Activated CD8-positive, alpha-beta memory T cell treated with anti-CD3 and anti-CD28 coated beads, Interleukin-2, amount 10 ng/mL, durations not matched to agents 7 days and 5 days (primary cell): ENCODE measurements around the gene GOLGA8T. TPM values are rescaled to one million over a fixed set of nuclear protein-coding genes. Genes with fewer than 3 reads are reported as not detected.
A peak's percentile ranks its signal among the peaks of the same experiment; 100 is the strongest.
"Not testable (repeated sequence)": the region's sequence is repeated elsewhere in the genome, so short reads cannot be mapped to it uniquely, and the experiment has no call there.

Experiments
- ATAC-seq: fragments of 150-1000 bp; cut with Tn5 transposase; one replicate; pipeline ENCODE4 v1.10.0; 2021; ENCODE audit warnings: moderate library complexity
- CTCF ChIA-PET: fragments of 350-600 bp; sonication (Branson Sonifier 250); formaldehyde crosslinking; loops from one replicate; lab custom pipeline; 2021; ENCODE audit warnings: antibody characterized with exemption; lab: Charles Lee
- DNase-seq: peaks from one replicate; pipeline ENCODE4 v3.0.0-alpha.2; 2020
- H3K27ac Mint-ChIP-seq: one replicate; pipeline ENCODE4 v1.8.0; 2021; ENCODE audit warnings: mild to moderate bottlenecking, mixed read lengths
- H3K27me3 Mint-ChIP-seq: one replicate; pipeline ENCODE4 v1.8.0; 2021; ENCODE audit warnings: mixed read lengths
- H3K36me3 Mint-ChIP-seq: one replicate; pipeline ENCODE4 v1.8.0; 2021; ENCODE audit warnings: mild to moderate bottlenecking, mixed read lengths
- H3K4me1 Mint-ChIP-seq: one replicate; pipeline ENCODE4 v1.8.0; 2021; ENCODE audit warnings: mixed read lengths
- H3K4me3 Mint-ChIP-seq: one replicate; pipeline ENCODE4 v1.8.0; 2021; ENCODE audit warnings: mild to moderate bottlenecking, moderate library complexity, mixed read lengths
- H3K9me3 Mint-ChIP-seq: one replicate; pipeline ENCODE4 v1.8.0; 2022; ENCODE audit warnings: low read depth, mixed read lengths
- total RNA-seq, 2 experiments: library from RNA; stranded (reverse); gene quantifications; one replicate each; pipeline ENCODE4 v1.2.3, GENCODE V29; 2021

GOLGA8T gene, protein sequence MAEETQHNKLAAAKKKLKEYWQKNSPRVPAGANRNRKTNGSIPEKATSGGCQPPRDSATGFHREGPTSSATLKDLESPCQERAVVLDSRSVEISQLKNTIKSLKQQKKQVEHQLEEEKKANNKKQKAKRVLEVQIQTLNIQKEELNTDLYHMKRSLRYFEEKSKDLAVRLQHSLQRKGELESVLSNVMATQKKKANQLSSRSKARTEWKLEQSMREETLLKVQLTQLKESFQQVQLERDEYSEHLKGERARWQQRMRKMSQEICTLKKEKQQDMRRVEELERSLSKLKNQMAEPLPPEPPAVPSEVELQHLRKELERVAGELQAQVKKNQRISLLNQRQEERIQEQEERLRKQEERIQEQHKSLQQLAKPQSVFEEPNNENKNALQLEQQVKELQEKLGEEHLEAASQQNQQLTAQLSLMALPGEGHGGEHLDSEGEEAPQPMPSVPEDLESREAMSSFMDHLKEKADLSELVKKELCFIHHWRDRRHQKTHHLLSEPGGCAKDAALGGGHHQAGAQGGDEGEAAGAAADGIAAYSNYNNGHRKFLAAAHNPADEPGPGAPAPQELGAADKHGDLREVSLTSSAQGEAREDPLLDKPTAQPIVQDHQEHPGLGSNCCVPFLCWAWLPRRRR
- total RNA-seq, result under 1 TPM; 0.47 to 0.77 TPM

DNA sequence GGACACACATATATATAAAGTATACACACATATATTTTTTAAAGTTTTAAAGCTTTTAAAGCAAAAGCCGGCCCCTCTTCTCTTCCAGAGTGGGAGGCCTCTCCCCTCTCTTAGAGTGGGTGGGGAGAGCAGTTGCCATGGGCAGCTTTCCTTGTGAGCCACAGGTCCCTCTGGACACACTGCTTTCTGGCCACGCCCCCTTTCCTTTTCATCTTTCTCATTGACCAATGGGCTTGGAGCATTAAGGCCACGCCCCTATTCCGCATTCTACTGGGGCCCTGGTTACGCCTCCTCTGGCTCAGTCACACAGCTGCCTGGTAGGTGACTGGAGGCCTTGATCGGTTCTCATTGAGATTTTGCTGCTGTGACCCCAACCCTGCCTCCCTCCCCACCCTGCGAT lies at the start of gene GOLGA8T:
Gene GOLGA8T (plus strand): TSS at position 301 of the 400 bp plus-strand sequence. CDS start 98 bp downstream, at position 399.
- H3K4me3 Mint-ChIP-seq, H3K27me3 Mint-ChIP-seq, H3K36me3 Mint-ChIP-seq, H3K9me3 Mint-ChIP-seq, H3K4me1 Mint-ChIP-seq, CTCF ChIA-PET, ATAC-seq, DNase-seq, H3K27ac Mint-ChIP-seq: not testable (repeated sequence)

DNA sequence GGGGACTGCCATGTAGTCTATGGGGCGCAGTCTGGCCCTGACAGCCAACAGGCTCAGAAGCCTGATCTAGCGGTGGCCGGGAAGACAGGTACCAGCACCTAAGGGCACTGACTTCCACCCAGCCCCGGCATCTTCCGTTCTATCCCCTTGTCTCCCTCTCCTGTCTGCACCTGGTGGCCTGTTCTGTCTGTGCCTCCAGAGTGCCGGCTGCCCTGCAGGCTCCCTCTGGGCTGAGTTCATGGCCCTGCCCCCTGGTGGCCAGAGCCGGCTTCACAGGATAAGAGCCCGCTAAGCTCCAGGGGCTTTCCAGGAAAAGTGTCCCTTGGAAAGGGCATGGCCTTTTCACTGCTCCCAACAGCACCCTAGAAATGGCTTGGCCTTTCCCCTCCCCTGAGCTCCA lies 37.0 kb upstream of the GOLGA8T start:
- CTCF ChIA-PET, H3K36me3 Mint-ChIP-seq, H3K27ac Mint-ChIP-seq, H3K9me3 Mint-ChIP-seq, H3K4me1 Mint-ChIP-seq, H3K4me3 Mint-ChIP-seq, DNase-seq, H3K27me3 Mint-ChIP-seq: not testable (repeated sequence)
- peak; percentile 83 for ATAC-seq

DNA sequence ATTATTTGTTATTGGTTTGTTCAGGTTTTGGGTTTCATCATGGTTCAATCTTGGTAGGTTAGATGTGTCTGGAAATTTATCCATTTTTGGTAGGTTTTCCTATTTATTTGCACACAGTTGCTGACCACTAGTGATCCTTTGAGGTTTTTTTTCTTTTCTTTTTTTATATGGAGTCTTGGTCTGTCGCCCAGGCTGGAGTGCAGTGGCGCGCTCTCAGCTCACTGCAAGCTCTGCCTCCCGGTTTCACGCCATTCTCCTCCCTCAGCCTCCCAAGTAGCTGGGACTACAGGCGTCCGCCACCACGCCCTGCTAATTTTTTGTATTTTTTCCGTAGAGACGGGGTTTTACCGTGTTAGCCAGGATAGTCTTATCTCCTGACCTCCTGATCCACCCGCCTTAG lies 32.0 kb upstream of the GOLGA8T start:
- not testable (repeated sequence) for H3K4me3 Mint-ChIP-seq

DNA sequence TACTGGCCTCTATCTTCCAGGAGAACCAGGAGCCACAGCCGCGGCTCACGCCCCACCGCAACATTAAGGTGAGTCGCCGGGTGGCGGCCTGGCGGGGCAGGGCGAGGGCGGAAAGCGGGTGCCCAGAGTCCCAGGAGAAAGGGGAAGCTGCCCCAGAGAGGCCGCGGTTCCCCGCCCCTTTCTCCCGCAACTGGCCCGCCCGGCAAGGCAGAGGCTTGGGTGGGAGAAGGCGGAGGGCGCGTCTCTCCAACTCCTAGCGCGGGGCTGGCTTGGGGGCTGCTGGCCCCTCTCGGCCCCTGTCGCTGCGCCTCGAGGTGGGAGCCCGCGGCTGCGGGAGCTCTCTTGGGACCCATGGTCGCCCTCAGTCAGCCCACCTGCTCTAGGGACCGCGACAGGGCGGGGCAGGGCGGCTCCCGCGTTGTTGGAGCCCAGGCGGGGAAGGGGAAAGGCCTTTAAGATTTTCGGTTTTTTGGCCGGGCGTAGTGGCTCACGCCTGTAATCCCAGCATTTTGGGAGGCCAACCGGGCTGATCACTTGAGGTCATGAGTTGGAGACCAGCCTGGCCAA lies 30.8 kb upstream of the GOLGA8T start:
- H3K4me3 Mint-ChIP-seq, result peak overlapping the region; percentile 35
- H3K4me1 Mint-ChIP-seq, H3K27me3 Mint-ChIP-seq, H3K27ac Mint-ChIP-seq, H3K36me3 Mint-ChIP-seq, CTCF ChIA-PET, H3K9me3 Mint-ChIP-seq, DNase-seq: not testable (repeated sequence)
- peak; percentile 70 for ATAC-seq

More for the DNA sequence above, 32.0 kb upstream of the GOLGA8T start:
- H3K36me3 Mint-ChIP-seq, CTCF ChIA-PET, H3K9me3 Mint-ChIP-seq, H3K27ac Mint-ChIP-seq, DNase-seq, H3K27me3 Mint-ChIP-seq, ATAC-seq, H3K4me1 Mint-ChIP-seq: not testable (repeated sequence)

DNA sequence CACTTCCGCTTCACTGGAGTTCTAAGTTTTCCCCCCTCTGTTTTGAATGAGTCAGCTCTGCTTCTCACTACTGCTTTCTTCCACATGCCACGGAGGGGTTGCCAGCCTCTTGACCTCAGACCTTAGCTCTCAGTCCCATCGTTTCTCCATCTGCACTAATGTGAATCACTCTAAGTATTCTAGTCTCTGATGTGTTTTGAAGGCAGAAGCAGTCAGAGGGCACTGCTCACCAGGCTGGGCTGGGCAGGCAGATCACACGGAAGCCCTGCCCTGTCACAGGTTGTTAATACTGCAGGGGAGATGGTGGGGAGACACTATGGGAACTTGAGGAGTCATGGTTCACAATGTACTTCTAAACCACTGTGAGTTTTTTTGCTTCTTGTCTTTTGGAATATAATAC lies 24.3 kb upstream of the GOLGA8T start:
- H3K36me3 Mint-ChIP-seq, H3K9me3 Mint-ChIP-seq, H3K27me3 Mint-ChIP-seq, DNase-seq, H3K4me3 Mint-ChIP-seq, H3K4me1 Mint-ChIP-seq, ATAC-seq, H3K27ac Mint-ChIP-seq, CTCF ChIA-PET: not testable (repeated sequence)

DNA sequence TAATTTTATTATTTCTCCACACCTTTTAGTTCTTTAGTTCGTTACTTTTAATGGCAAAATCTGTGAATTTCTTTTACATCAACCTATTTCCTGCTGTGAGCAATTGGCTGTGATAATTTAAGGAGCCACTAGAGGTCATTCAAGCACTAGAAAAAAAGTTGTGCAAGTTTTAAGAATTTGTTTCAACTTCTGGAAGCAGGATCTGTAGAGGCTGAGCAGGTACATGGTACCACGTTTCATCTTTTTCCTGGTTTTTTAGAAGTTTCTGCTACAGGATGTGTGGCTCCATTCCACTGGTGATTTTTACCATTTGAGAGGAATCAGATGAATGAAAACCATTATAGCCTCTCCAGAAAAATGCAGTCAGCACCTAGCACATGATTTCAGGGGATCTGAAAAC lies 4.8 kb upstream of the GOLGA8T start:
- not testable (repeated sequence) for H3K27ac Mint-ChIP-seq

DNA sequence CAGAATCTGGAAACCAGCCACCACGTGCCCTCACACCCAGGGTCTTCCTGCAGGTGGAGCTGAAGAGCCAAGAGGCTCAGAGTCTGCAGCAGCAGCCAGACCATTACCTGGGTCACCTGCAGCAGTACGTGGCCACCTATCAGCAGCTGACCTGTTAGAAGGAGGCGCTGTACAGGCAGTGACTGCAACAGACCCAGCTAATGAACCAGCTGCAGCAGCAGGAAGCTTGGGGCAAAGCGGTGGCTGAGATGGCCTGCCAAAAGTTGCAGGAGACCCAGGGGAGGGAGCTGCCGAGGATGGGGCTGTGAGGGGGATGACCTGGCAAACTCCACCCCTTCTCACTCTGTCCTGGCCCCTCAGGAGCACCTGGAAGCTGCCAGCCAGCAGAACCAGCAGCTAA lies 8.4 kb downstream of the GOLGA8T start:
- H3K27me3 Mint-ChIP-seq, ATAC-seq, DNase-seq, H3K36me3 Mint-ChIP-seq, H3K27ac Mint-ChIP-seq, H3K4me1 Mint-ChIP-seq, CTCF ChIA-PET, H3K4me3 Mint-ChIP-seq, H3K9me3 Mint-ChIP-seq: not testable (repeated sequence)

More for the DNA sequence above, 4.8 kb upstream of the GOLGA8T start:
- H3K36me3 Mint-ChIP-seq, DNase-seq, ATAC-seq, H3K4me1 Mint-ChIP-seq, H3K4me3 Mint-ChIP-seq, H3K9me3 Mint-ChIP-seq, CTCF ChIA-PET, H3K27me3 Mint-ChIP-seq: not testable (repeated sequence)

DNA sequence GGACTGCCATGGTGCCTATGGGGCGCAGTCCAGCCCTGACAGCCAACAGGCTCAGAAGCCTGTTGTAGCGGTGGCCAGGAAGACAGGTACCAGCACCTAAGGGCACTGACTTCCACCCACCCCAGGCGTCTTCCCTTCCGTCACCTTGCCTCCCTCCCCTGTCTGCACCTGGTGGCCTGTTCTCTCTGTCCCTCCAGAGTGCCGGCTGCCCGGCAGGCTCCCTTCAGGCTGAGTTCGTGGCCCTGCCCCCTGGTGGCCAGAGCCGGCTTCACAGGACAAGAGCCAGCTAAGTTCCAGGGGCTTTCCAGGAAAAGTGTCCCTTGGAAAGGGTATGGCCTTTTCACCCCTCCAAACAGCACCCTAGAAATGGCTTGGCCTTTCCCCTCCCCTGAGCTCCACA lies 15.0 kb downstream of the GOLGA8T start:
- H3K27me3 Mint-ChIP-seq, H3K36me3 Mint-ChIP-seq, CTCF ChIA-PET, H3K9me3 Mint-ChIP-seq, H3K4me3 Mint-ChIP-seq, H3K27ac Mint-ChIP-seq, DNase-seq, H3K4me1 Mint-ChIP-seq: not testable (repeated sequence)
- peak; percentile 53 for ATAC-seq

DNA sequence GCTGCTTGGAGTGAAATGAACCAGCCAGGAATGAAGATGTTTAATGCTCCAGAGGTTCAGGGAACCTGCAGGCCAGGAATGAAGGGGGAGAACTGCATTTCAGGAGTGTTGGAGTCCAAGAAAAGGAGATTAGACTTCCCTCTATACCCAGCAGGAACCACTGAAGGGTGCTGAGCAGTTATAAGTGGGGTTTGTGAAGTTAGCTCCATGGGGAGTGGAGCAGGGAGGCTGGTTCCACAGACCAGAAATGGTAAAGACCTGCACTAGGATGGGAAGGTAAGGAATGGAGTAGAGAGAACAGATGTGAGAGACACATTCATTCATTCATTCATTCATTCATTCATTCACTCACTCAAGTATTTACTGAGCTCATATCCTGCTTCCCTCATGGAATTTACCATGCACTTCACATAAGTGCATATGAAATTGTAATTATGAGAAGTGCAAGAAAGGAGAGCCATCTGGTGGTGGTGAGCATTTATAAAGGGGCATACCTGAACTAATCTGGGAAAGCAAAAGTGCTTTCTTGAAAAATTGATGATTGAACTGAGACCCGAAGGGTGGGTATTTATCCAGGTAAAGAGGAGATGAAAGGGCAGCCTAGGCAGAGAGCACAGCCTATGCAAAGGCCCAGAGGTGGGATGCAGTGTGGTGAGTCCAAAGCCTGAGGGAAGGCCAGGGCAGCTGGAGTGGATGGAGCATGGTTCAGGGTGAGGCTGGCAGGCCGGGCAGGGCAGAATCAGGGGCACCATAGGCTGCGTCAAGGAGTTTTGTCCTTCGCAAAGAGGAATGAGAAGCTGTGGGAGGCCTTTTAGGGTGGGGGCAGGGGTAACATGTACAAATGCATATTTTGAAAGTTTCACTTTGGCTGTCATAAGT lies 27.9 kb downstream of the GOLGA8T start:
- H3K4me1 Mint-ChIP-seq, CTCF ChIA-PET, H3K4me3 Mint-ChIP-seq, ATAC-seq, H3K27ac Mint-ChIP-seq, H3K9me3 Mint-ChIP-seq, H3K36me3 Mint-ChIP-seq, H3K27me3 Mint-ChIP-seq, DNase-seq: not testable (repeated sequence)

DNA sequence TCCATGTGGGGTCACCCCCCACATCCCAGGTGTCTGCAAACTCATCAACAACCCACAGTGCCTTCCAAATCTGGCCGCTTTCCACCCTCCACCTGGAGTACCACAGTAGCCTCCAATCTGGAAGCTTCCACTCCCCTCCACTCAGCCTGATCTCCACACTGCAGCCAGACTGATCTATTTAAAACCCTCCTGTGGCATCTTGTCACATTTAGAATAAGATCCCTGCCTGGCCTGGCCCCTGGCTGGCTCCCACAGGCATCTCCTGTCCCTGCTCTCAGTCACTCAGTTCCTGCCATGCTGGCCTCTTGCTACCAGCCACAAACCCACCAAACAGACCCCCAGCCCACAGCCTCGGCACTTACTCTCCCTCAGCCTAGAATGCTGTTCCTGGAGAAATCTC lies 28.9 kb downstream of the GOLGA8T start:
- H3K9me3 Mint-ChIP-seq, CTCF ChIA-PET, H3K27ac Mint-ChIP-seq, H3K36me3 Mint-ChIP-seq, H3K4me3 Mint-ChIP-seq, DNase-seq, ATAC-seq, H3K4me1 Mint-ChIP-seq, H3K27me3 Mint-ChIP-seq: not testable (repeated sequence)

DNA sequence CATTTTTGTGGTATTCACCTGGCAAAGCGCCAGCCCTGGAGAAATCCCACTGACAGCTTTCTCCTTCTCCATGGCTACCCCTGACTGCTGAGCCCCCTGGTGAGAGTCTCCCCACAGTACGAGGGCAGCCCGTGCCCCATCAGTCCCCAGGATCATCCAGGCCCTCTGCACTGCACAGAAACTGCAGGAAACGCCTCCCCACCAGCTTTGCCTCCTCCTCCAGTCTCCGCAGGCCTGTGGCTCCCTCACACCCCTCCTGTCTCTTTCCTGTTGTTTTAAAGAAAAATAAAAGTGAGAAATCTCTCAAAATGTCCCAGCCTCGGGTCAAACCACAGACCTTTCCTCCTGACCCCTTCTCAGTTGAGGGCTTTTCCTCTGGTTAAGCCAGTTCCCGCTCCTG lies 29.4 kb downstream of the GOLGA8T start:
- DNase-seq, H3K36me3 Mint-ChIP-seq, H3K4me3 Mint-ChIP-seq, CTCF ChIA-PET, H3K4me1 Mint-ChIP-seq, H3K27me3 Mint-ChIP-seq, H3K9me3 Mint-ChIP-seq, H3K27ac Mint-ChIP-seq: not testable (repeated sequence)
- ATAC-seq, result peak; percentile 73

DNA sequence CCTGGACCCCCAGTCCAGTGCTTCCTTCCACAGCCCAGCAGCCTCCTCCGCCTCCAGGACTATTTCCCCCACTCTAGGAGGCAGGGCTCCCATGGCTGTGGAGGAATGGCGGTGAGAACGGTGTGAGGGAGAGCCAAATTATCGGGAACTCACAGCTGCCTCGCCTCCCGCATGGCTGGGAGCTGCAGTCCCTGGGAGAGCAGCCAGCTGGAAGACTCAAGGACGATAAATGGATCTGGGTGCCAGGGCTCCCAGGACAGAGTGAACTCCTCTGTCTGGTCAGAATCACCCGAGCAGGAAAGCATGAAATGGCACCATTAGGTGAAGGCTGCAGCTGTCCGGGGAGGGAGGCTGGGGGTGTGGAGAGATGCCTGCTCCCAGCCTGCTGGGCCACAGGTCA lies 32.6 kb downstream of the GOLGA8T start:
- CTCF ChIA-PET, ATAC-seq, H3K9me3 Mint-ChIP-seq: not testable (repeated sequence)

DNA sequence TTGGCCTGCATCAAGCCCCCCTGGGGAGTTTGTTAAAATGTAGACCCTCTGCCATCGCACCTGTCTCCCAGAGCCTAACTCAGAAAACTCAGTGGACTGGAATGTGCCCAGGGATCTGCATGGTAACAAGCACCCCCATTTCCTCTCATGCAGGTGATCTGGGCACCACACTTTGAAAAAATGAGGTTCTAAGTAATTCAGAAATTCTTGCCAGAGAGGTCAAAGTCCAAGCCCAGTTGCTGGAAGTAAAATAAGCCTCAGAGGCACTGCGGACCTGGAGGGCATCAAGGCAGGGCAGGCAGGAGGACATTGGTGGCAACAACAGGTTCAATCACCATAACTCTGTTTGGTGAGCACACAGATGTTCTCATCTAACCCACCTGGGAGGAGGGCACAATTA lies 33.0 kb downstream of the GOLGA8T start:
- H3K27me3 Mint-ChIP-seq, H3K4me1 Mint-ChIP-seq, ATAC-seq, DNase-seq, H3K36me3 Mint-ChIP-seq, H3K9me3 Mint-ChIP-seq, H3K27ac Mint-ChIP-seq, CTCF ChIA-PET, H3K4me3 Mint-ChIP-seq: not testable (repeated sequence)

More for the DNA sequence above, 32.6 kb downstream of the GOLGA8T start:
- not testable (repeated sequence) for H3K36me3 Mint-ChIP-seq, DNase-seq, H3K4me3 Mint-ChIP-seq, H3K27ac Mint-ChIP-seq, H3K27me3 Mint-ChIP-seq, H3K4me1 Mint-ChIP-seq
